Fibroblast of skin of abdomen (primary cell): ENCODE data around the gene TMEM151B.

ENCODE experiments used
- DNase-seq: peaks from one replicate; pipeline ENCODE4 v3.0.0-alpha.2; 2013

The TMEM151B gene

GRCh38 chr6:44251576-44252524 is 18.4 kb upstream of the TMEM151B start:
- DNase-seq: no peak

- DNase-seq: peak; percentile 39
These were observed 16.7 kb upstream of the TMEM151B start for GRCh38 chr6:44253307-44254101.

- DNase-seq: peak; percentile 14
These were observed 15.8 kb upstream of the TMEM151B start for GRCh38 chr6:44254191-44255104.

- DNase-seq: peak; percentile 7
These were observed 15.0 kb upstream of the TMEM151B start for GRCh38 chr6:44255105-44255808.

GRCh38 chr6:44255871-44256774 is 14.1 kb upstream of the TMEM151B start:
- DNase-seq: no peak

- no peak for DNase-seq
These were observed 13.6 kb upstream of the TMEM151B start for GRCh38 chr6:44256775-44257024.

- DNase-seq: peak; percentile 69
These were observed 13.1 kb upstream of the TMEM151B start, which contains the start of gene SLC35B2 for GRCh38 chr6:44257025-44257752. SLC35B2 (minus strand) TSS chr6:44257528; CDS start chr6:44257410, 118 bp downstream.

GRCh38 chr6:44257753-44258324 is 12.4 kb upstream of the TMEM151B start:
- no peak for DNase-seq

GRCh38 chr6:44258325-44258863 is 11.9 kb upstream of the TMEM151B start:
- no peak for DNase-seq

- no peak for DNase-seq
These were observed 11.3 kb upstream of the TMEM151B start for GRCh38 chr6:44258921-44259320.

GRCh38 chr6:44260011-44260410 is 10.2 kb upstream of the TMEM151B start:
- no peak for DNase-seq

- no peak for DNase-seq
These were observed 9.6 kb upstream of the TMEM151B start for GRCh38 chr6:44260451-44261297.

- DNase-seq: no peak
These were observed 8.7 kb upstream of the TMEM151B start for GRCh38 chr6:44261581-44261980.

GRCh38 chr6:44262467-44263353 is 7.5 kb upstream of the TMEM151B start:
- DNase-seq: no peak

GRCh38 chr6:44263354-44264100 is 6.7 kb upstream of the TMEM151B start:
- DNase-seq: no peak

- DNase-seq: peak; percentile 20
These were observed 5.9 kb upstream of the TMEM151B start for GRCh38 chr6:44264154-44265006.
